Ovary (tissue), 3 donors: ENCODE results near the gene LDLRAD4.

Source experiments
- EP300 ChIP-seq: sonication (generic); formaldehyde crosslinking; IDR thresholded peaks from one replicate; pipeline ENCODE4 v1.6.1; 2017; ENCODE audit warnings: antibody characterized with exemption
- POLR2A ChIP-seq: fragments of 450-650 bp; IDR thresholded peaks from one replicate; pipeline ENCODE4 v1.6.1; 2017; ENCODE audit warnings: antibody characterized with exemption, mild to moderate bottlenecking, moderate library complexity
- TF ChIP-seq, protein P1 (sequence below), 3 donors: fragments of 450-650 bp in 2 of 3; fragments of 200-600 bp in 1 of 3; IDR thresholded peaks; one replicate each; pipeline versions ENCODE4 v1.5.1 to v1.8.0; 2016 to 2022; ENCODE audit warnings: antibody characterized with exemption in 3 of 3, mild to moderate bottlenecking in 1 of 3
- donor health status: DM: no; HTN: no; CAD: no.

DNA sequence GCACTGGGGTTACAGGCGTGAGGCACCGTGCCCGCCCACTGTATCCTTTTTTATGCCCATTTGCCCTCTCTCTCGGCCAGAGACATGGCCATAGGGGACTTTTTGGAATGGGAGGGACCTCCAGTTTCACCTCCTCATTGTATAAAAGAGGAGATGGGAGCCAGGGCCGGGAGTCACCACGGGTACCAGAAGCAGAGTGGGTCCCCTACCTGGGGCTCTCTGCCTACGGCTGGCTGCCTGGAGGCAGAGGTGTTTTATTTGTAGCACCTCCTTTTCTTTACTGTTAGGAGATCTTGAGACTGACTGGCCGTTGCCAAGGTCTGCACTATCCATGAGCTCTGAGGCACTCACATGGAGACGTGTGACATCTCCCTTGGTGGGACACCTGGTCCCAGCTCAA, 162.8 kb downstream of the LDLRAD4 start:
- TF ChIP-seq, protein P1, sequence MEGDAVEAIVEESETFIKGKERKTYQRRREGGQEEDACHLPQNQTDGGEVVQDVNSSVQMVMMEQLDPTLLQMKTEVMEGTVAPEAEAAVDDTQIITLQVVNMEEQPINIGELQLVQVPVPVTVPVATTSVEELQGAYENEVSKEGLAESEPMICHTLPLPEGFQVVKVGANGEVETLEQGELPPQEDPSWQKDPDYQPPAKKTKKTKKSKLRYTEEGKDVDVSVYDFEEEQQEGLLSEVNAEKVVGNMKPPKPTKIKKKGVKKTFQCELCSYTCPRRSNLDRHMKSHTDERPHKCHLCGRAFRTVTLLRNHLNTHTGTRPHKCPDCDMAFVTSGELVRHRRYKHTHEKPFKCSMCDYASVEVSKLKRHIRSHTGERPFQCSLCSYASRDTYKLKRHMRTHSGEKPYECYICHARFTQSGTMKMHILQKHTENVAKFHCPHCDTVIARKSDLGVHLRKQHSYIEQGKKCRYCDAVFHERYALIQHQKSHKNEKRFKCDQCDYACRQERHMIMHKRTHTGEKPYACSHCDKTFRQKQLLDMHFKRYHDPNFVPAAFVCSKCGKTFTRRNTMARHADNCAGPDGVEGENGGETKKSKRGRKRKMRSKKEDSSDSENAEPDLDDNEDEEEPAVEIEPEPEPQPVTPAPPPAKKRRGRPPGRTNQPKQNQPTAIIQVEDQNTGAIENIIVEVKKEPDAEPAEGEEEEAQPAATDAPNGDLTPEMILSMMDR (IDR thresholded peaks at IDR 0.05): no peak
- no peak for TF ChIP-seq EP300
- no peak for TF ChIP-seq POLR2A
